ENCODE data around the gene SAP30BP. TPM values are rescaled to one million over a fixed set of nuclear protein-coding genes. Genes with fewer than 3 reads are reported as not detected.

The SAP30BP gene
- polyA plus RNA-seq, 2 of the 4 experiments (the other 2 are of a cell fraction), result 103 to 139 TPM

DNA sequence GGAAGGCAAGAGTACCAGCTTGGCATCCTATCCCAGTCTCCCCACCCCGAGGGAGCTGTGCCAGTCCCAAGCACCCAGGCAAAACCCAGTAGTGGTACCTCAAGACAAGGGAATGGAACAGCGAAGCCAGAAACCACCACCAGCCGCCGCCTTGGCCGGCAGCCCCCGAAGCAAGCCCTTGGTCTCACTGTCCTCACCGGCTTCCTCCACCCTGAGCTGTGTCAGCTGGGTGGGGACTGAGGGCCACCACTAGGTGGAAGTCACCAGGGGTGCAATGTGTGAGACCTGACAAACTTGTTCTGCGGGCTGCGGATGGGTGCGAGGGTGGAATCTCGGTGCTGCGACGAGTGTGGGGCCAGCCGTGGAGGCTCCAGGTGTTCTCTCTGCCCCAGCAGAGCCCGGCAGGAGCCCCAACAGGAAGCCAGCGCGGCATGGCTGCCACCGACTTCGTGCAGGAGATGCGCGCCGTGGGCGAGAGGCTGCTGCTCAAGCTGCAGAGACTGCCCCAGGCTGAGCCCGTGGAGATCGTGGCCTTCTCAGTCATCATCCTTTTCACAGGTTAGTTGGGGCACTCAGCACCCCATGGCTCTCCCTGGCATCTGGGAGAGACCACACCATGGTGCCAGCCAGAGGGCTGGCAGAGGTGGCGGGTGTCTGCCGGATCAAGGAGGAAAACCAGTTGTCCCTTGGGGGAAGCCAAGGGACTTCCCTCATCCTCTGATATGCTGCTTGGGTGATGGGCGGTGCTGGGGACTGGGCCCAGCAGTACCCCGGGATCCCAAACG lies 27.2 kb upstream of the SAP30BP start:
- ATAC-seq, result 0 out of 6 replicates have a peak, but pooled peaks of 1 of the 2 experiments have one; percentile 7
- no peak for DNase-seq (ENCODE audit: low read depth in 1 of 2, low spot score in 1 of 2)
- Histone ChIP-seq H3K4me2 (no peak overlapping the region), H3K4me3 (no peak overlapping the region), H3K9me3 (no peaks in the 10 kb centered on the region), H3K4me1 (peaks cover 6% of the 10 kb centered on the region), H3K27ac (no peak overlapping the region; a peak in 1 of 6 replicates)
- TF ChIP-seq CTCF (IDR thresholded peaks at IDR 0.05) (no peak), MYC (IDR thresholded peaks at IDR 0.05; ENCODE audit: borderline replicate concordance, low read length) (no peak), MAZ (IDR thresholded peaks at IDR 0.05; ENCODE audit: borderline replicate concordance, low read depth, low read length) (no peak), MAFK (IDR thresholded peaks at IDR 0.05; ENCODE audit: partially characterized antibody) (no peak), NPAS2 (CRISPR knock-in tag; IDR thresholded peaks at IDR 0.05; ENCODE audit: borderline replicate concordance) (no peak), ZC3H11A (IDR thresholded peaks at IDR 0.05) (no peak), POLR2AphosphoS2 (conservative IDR thresholded peaks at IDR 0.05; ENCODE audit: low read length) (no peak), NFE2L2 (conservative IDR thresholded peaks at IDR 0.05; ENCODE audit: low read length) (no peak), RNF2 (IDR thresholded peaks at IDR 0.05; ENCODE audit: borderline replicate concordance, low read depth) (no peak), RCOR1 (IDR thresholded peaks at IDR 0.05; ENCODE audit: low read depth, low read length) (no peak)
- TF ChIP-seq, protein P1, sequence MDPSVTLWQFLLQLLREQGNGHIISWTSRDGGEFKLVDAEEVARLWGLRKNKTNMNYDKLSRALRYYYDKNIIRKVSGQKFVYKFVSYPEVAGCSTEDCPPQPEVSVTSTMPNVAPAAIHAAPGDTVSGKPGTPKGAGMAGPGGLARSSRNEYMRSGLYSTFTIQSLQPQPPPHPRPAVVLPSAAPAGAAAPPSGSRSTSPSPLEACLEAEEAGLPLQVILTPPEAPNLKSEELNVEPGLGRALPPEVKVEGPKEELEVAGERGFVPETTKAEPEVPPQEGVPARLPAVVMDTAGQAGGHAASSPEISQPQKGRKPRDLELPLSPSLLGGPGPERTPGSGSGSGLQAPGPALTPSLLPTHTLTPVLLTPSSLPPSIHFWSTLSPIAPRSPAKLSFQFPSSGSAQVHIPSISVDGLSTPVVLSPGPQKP (IDR thresholded peaks at IDR 0.05; ENCODE audit: low read depth, low read length), result no peak
- TF ChIP-seq, protein P2, sequence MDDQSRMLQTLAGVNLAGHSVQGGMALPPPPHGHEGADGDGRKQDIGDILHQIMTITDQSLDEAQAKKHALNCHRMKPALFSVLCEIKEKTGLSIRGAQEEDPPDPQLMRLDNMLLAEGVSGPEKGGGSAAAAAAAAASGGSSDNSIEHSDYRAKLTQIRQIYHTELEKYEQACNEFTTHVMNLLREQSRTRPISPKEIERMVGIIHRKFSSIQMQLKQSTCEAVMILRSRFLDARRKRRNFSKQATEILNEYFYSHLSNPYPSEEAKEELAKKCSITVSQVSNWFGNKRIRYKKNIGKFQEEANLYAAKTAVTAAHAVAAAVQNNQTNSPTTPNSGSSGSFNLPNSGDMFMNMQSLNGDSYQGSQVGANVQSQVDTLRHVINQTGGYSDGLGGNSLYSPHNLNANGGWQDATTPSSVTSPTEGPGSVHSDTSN (IDR thresholded peaks at IDR 0.05), result no peak
- ChIA-PET POLR2A (no interaction called here), CTCF (interaction anchor here (0.6 to 51.3 kb wide), 7 partner anchors 6 to 105 kb away, joined by 3 to 2254 read pairs (median 8); partner anchors contain the start of genes GALK1, RECQL5, SAP30BP and SMIM5)
- no peak for FAIRE-seq
- 95% methylated on average over 29 of the region's 30 CpGs for WGBS (ENCODE audit: missing lambda C conversion rate)

GRCh38 chr17:75640556-75641119 lies 26.5 kb upstream of the SAP30BP start:
- Histone ChIP-seq H3K4me1 (peaks cover 12% of the 10 kb centered on the region), H3K4me3 (no peak overlapping the region), H3K27ac (no peak overlapping the region; a peak in 1 of 6 replicates), H3K9me3 (no peaks in the 10 kb centered on the region), H3K4me2 (no peak overlapping the region)
- DNase-seq (ENCODE audit: low read depth in 1 of 2, low spot score in 1 of 2), result no peak
- no peak for TF ChIP-seq HMGXB4 (CRISPR knock-in tag; IDR thresholded peaks at IDR 0.05; ENCODE audit: borderline replicate concordance)
- no peak for TF ChIP-seq PHF8 (IDR thresholded peaks at IDR 0.05; ENCODE audit: borderline replicate concordance, low read depth)
- no peak for TF ChIP-seq RAD21 (conservative IDR thresholded peaks at IDR 0.05 in 1 of 2, IDR thresholded peaks at IDR 0.05 in 1 of 2)
- TF ChIP-seq ZC3H11A (IDR thresholded peaks at IDR 0.05), result no peak
- TF ChIP-seq ESRRA (IDR thresholded peaks at IDR 0.05; ENCODE audit: borderline replicate concordance, low read length), result no peak
- no peak for TF ChIP-seq RNF2 (IDR thresholded peaks at IDR 0.05; ENCODE audit: borderline replicate concordance, low read depth)
- 98% methylated on average over 13 of the region's 13 CpGs for WGBS (ENCODE audit: missing lambda C conversion rate)
- FAIRE-seq, result no peak
- CTCF ChIA-PET, result interaction anchor here (0.9 to 51.3 kb wide), 8 partner anchors 6 to 104 kb away, joined by 3 to 2254 read pairs (median 6); partner anchors contain the start of genes GALK1, RECQL5, SAP30BP and SMIM5
- no peak for ATAC-seq
- POLR2A ChIA-PET, result interaction anchor here (0.7 to 1.4 kb wide), 2 partner anchors 14 to 139 kb away, joined by 3 to 4 read pairs; no protein-coding TSS in a partner anchor

All from A549 (cell line).